GM18499 (cell line): Measurements from ENCODE around the gene ATXN7L1.
"Not testable (repeated sequence)": the region's sequence is repeated elsewhere in the genome, so short reads cannot be mapped to it uniquely, and the experiment has no call there.

ENCODE experiments used
- ATAC-seq: cut with Tn5 transposase; IDR thresholded peaks from one replicate; pipeline ENCODE4 v1.9.1; 2021; ENCODE audit warnings: moderate number of reproducible peaks; ENCODE audit not compliant: insufficient read depth, unreplicated experiment

Gene ATXN7L1

GRCh38 chr7:105602325-105603305 is 273.8 kb downstream of the ATXN7L1 start:
- ATAC-seq = no peak

DNA sequence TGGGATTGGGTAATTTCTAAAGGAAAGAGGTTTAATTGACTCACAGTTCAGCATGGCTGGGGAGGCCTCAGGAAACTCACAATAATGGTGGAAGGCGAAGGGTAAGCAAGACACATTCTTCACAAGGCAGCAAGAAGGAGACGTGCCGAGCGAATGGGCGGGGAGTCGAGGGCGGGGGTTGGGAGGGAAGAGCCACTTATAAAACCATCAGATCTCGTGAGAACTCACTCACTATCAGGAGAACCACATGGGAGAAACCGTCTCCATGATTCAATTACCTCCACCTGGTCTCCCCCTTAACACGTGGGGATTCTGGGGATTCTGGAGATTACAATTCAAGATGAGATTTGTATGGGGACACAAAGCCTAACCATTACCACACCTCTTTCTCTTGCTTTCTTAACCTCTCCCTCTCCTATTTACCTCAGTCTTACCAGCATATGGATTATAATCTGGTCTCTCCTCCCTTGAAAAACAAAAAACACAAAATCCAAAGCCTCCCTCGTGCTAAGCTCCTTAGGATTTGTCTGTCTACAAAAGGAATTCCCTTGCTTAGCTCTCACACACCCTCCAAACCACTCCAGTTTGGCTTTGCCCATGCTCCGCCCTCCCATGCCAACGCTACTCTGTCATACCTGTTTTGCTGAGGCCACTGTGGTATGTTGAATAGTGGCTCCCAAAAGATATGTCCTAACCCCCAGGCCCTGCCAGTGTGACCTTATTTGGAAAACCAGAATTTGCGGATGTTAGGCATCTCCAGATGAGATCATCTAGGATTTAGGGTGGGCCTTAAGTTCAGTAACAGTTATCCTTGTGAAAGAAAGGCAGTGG is 275.5 kb downstream of the ATXN7L1 start:
- no peak for ATAC-seq

- ATAC-seq = no peak
Measured at GRCh38 chr7:105599551-105599950, 276.8 kb downstream of the ATXN7L1 start.

- ATAC-seq = not testable (repeated sequence)
Measured at GRCh38 chr7:105599080-105599479, 277.3 kb downstream of the ATXN7L1 start.

GRCh38 chr7:105596866-105597265 is 279.5 kb downstream of the ATXN7L1 start:
- no peak for ATAC-seq

- no peak for ATAC-seq
Measured at GRCh38 chr7:105594034-105594433, 282.4 kb downstream of the ATXN7L1 start.

DNA sequence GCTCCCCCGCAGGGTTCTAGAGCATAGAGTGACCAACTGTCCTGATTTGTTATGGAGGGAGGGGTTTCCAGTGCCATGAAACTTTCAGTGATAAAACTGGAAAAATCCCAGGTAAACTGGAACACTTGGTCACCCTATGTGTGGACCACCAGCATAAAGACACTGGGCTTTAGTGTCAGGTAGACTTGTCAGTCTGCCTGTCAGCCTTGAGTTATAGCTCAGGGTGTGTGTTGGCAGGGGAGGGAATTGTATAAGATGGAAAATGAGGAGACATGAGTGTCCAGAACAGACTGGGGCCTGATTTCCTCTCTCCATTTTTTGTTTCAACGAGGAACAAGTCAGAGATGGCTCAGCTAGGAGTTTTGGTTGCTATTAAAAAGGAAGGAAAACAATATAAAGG is 284.9 kb downstream of the ATXN7L1 start:
- ATAC-seq = no peak

DNA sequence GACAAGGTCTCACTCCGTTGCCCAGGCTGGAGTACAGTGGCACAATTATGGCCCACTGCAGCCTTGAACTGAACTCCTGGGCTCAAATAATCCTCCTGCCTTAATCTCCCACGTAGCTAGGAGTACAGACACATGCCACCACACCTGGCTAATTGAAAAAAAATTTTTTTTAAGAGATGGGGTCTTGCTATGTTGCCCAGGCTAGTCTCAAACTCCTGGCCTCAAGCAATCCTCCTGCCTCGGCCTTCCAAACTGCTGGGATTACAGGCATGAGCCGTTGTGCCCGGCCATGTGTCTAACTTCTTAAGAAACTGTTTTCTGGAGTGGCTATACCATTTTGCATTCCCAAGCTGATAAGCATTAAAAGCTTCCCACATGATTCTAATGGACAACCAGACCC is 285.6 kb downstream of the ATXN7L1 start:
- ATAC-seq = no peak

- ATAC-seq = peak; percentile 49
Measured at GRCh38 chr7:105589356-105590077, 286.9 kb downstream of the ATXN7L1 start.

DNA sequence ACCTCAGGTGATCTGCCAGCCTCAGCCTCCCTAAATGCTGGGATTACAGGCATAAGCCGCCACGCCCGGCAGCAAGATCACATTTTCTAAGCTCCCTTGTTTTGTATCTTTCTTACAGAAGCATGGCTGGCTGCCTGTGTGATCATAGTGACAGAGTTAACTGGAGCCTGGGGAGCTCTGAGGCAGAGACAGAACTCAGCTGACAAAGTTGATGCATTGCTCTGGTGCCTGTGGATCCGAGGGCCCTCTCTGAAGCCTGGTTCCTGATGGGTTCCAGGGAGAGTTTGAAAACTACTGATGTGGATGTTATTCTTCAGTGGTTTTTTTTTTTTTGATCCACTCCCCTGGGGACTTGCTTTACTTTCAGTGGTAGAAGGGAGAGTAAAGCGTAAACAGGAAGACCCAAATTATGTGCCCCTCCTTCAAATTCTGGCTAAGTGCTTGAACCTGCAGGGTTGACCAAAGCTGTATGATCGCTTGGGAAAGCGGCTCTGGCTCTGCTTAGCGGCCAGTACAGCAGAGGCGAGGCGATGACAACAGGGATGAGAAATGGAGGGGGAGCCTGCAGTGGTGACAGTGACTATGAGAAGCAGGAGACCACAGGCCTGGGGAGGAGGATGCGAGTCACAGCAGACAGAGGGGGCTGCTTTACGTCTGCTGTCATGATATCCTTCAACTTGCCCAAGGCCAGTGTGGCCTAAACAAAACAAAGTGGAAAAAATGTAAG is 288.3 kb downstream of the ATXN7L1 start:
- no peak for ATAC-seq

- ATAC-seq = no peak
Measured at GRCh38 chr7:105585850-105586500, 290.4 kb downstream of the ATXN7L1 start.

DNA sequence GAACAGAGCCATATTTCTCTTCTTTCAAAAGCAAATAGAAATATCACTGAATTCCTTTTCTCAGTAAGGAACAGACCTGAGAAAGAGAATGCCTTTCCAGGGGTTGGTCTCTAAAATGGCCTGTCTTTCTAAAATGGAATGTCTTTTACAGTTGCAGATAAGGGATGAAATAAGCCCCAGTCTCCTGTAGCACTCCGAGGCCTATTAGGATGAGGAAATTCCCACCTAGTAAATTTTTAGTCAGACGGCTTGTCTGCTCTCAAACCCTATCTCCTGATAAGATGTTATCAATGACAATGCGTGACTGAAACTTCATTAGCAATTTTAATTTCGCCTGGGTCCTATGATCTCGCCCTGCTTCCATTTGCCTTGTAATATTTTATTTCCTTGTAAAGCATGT is 292.2 kb downstream of the ATXN7L1 start:
- no peak for ATAC-seq

- ATAC-seq = no peak
Measured at GRCh38 chr7:105583061-105583460, 293.3 kb downstream of the ATXN7L1 start.

DNA sequence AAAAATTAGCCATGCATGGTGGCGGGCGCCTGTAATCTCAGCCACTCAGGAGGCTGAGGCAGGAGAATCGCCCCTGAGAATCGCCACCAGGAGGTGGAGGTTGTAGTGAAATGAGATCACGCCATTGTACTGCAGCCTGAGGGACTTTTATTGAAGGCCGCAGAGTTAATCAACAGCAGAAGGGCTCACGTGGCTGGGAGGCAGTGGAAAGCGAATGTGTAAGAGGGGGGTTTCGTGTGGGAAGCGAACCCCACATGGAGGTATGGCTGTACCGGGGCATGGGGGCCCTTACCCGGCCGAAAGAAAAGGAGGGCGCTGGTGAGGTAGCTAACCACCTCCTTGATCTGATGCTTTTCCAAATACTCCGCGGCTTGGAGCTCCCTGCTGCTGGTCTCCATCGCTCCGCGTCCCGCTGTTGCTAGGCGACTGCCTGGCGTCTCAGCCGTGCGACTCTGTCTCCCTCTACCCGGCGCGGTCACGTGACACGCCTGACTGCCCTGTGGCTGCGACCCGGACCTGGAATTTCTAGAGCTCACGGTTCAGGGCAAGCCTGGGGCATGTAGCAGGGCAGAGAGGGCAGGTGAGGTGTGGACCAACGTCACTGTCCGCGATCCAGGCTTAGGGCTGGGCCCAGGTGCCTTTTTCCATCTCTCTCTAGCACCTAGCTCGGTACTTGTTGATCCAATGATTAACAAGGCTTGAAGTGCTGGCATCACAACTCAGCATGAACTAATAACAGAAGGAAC is 295.2 kb downstream of the ATXN7L1 start, which contains the start of gene EFCAB10:
Gene EFCAB10, minus strand, starts transcription at position 428 of the 746 bp plus-strand sequence. Its CDS starts 30 bp downstream, at position 398.
- ATAC-seq = peak; percentile 62

DNA sequence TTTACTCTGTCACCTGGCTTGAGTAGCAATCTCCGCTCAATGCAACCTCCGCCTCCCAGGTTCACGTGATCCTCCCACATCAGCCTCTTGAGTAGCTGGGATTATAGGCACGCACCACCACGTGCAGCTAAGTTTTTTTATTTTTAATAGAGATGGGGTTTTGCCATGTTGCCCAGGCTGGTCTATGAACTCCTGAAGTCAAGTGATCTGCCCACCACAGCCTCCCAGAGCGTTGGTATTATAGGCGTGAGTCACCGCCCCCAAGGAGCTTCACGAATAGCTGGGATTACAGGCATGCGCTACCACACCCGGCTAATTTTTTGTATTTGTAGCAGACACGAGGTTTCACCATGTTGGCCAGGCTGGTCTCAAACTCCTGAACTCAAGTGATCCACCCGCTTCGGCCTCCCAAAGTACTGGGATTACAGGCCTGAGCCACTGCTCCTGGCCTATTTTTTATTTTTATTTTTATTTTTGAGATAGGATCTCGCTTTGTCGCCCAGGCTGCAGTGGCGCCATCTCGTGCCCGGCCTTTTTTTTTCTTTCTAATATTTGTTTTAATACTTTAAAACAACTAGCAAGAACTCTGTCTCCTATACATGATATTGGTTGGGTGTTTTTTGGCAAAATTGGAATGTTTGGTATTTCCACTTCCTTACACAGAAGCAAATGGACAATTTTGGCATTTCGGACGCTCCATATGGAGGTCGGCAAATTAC is 296.2 kb downstream of the ATXN7L1 start:
- no peak for ATAC-seq

DNA sequence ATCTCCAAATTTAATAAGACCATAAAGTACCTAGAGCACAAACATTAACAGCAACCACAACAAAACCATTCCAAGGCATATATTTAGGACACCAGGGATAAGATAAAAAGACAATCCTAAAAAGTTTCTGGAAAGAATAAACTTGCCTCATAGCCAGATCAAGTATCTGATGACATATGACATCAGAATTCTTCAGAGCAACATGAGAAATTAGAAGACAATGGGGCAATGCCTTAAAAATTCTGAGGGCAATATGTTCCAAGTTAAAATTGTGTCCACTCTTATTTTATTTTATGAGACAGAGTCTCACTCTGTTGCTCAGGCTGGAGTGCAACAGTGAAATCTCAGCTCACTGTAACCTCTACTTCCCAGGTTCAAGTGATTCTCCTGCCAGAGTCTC is 297.9 kb downstream of the ATXN7L1 start:
- no peak for ATAC-seq

DNA sequence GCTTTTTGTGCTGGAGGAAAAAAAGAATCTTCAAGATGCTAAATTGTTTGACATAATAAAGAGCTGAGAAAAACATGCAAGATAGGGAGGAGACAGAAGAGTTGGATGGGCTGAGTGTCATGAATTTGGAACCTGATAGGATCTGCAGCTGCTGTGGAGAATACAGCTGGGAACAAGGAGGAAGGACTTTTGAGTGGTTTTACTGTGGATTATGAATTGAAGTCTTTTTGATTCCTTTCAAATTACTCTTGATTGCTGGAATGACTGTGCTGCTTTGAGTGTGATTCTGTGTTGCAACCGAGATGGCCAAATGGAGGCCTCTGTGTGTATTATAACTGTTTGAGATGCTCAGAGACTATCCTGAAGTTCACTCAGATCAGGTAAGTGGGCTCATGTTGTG is 299.1 kb downstream of the ATXN7L1 start:
- ATAC-seq = no peak

DNA sequence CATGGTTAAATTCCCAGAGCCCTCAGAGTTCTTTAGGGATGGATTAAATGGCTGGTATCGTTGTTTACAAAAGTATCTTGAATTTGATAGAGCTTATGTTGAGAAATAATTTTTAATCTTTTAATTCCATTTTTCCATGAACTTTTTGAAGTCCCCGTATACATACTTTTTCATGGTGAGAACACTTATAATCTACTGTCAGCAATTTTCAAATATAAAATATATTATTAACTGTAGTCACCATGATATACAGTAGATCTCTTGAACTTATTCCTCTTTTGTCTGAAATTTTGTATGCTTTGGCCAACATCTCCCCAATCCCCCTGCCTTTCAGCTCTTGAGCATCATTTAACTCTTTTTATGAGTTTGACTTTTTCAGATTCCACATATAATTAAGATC is 304.5 kb downstream of the ATXN7L1 start:
- no peak for ATAC-seq
